ENCODE measurements around the gene ATP9A. TPM values are rescaled to one million over a fixed set of nuclear protein-coding genes. Genes with fewer than 3 reads are reported as not detected.

Gene ATP9A
- polyA plus RNA-seq, 1 experiment, result 35.3 TPM

- ChIA-PET POLR2A (interaction anchor here (0.6 to 1.4 kb wide), 5 partner anchors 10 to 117 kb away, joined by 3 to 7 read pairs (median 4); no protein-coding TSS in a partner anchor), CTCF (interaction anchor here (1.1 to 1.8 kb wide), 3 partner anchors 31 to 576 kb away, joined by 3 to 4 read pairs (median 4); no protein-coding TSS in a partner anchor)
- H3K27ac ChIP-seq (ENCODE audit: low read depth, low read length), result peak overlapping the region; percentile 82
- no peak for TF ChIP-seq CTCF (IDR thresholded peaks at IDR 0.05; ENCODE audit: low read depth, low read length)
- H3K4me3 ChIP-seq (ENCODE audit: low read depth, low read length), result peak overlapping the region; percentile 20
- no peaks in the 10 kb centered on the region for H3K9me3 ChIP-seq (ENCODE audit: control insufficient read depth, insufficient read depth, low read length)
- DNase-seq (ENCODE audit: low read depth, low spot score), result peak; percentile 51
- no peaks in the 10 kb centered on the region for H3K27me3 ChIP-seq (ENCODE audit: control insufficient read depth, insufficient read depth, low read length)
Measured at GRCh38 chr20:51563486-51564332, 204.5 kb downstream of the ATP9A start.

GRCh38 chr20:51563174-51563485 lies 205.1 kb downstream of the ATP9A start:
- Histone ChIP-seq H3K27ac (ENCODE audit: low read depth, low read length) (peak overlapping the region; percentile 82), H3K27me3 (ENCODE audit: control insufficient read depth, insufficient read depth, low read length) (no peaks in the 10 kb centered on the region), H3K4me3 (ENCODE audit: low read depth, low read length) (peak overlapping the region; percentile 71), H3K9me3 (ENCODE audit: control insufficient read depth, insufficient read depth, low read length) (no peaks in the 10 kb centered on the region)
- POLR2A ChIA-PET, result interaction anchor here (0.6 to 1.4 kb wide), 5 partner anchors 11 to 116 kb away, joined by 3 to 7 read pairs (median 4); no protein-coding TSS in a partner anchor
- CTCF ChIA-PET, result interaction anchor here (1.1 to 1.8 kb wide), 3 partner anchors 31 to 575 kb away, joined by 3 to 4 read pairs (median 4); no protein-coding TSS in a partner anchor
- no peak for TF ChIP-seq CTCF (IDR thresholded peaks at IDR 0.05; ENCODE audit: low read depth, low read length)
- DNase-seq (ENCODE audit: low read depth, low spot score), result no peak

- DNase-seq (ENCODE audit: low read depth, low spot score), result peak; percentile 83
- Histone ChIP-seq H3K4me3 (ENCODE audit: low read depth, low read length) (peak overlapping the region; percentile 71), H3K9me3 (ENCODE audit: control insufficient read depth, insufficient read depth, low read length) (no peaks in the 10 kb centered on the region), H3K27me3 (ENCODE audit: control insufficient read depth, insufficient read depth, low read length) (no peaks in the 10 kb centered on the region), H3K27ac (ENCODE audit: low read depth, low read length) (peak overlapping the region; percentile 82)
- ChIA-PET POLR2A (interaction anchor here (0.6 to 1.4 kb wide), 5 partner anchors 11 to 481 kb away, joined by 3 to 7 read pairs (median 4); no protein-coding TSS in a partner anchor), CTCF (interaction anchor here (1.1 to 1.8 kb wide), 2 partner anchors 32 to 35 kb away, joined by 3 to 4 read pairs; no protein-coding TSS in a partner anchor)
- peak; percentile 20; the same call in 1 of the 2 replicates for TF ChIP-seq CTCF (IDR thresholded peaks at IDR 0.05; ENCODE audit: low read depth, low read length)
Measured at GRCh38 chr20:51562332-51563173, 205.6 kb downstream of the ATP9A start.

- no peak for DNase-seq (ENCODE audit: low read depth, low spot score)
- H3K27me3 ChIP-seq (ENCODE audit: control insufficient read depth, insufficient read depth, low read length), result no peaks in the 10 kb centered on the region
- no peaks in the 10 kb centered on the region for H3K9me3 ChIP-seq (ENCODE audit: control insufficient read depth, insufficient read depth, low read length)
- no peak for TF ChIP-seq CTCF (IDR thresholded peaks at IDR 0.05; ENCODE audit: low read depth, low read length)
- peak overlapping the region; percentile 71 for H3K4me3 ChIP-seq (ENCODE audit: low read depth, low read length)
- H3K27ac ChIP-seq (ENCODE audit: low read depth, low read length), result peak overlapping the region; percentile 82
- CTCF ChIA-PET, result no interaction called here
- POLR2A ChIA-PET, result interaction anchor here (1.2 to 1.4 kb wide), 2 partner anchors 12 to 18 kb away, joined by 3 to 4 read pairs; no protein-coding TSS in a partner anchor
Measured at GRCh38 chr20:51562027-51562331, 206.2 kb downstream of the ATP9A start.

Data from AG04450 (cell line).